Pancreas (tissue), 10 donors: ENCODE measurements around the gene EHF. TPM values are rescaled to one million over a fixed set of nuclear protein-coding genes. Genes with fewer than 3 reads are reported as not detected.

ENCODE experiments used
- ATAC-seq, 4 donors: fragments of 200-7000 bp; cut with Tn5 transposase; one replicate each; pipeline versions ENCODE4 v1.8.0 to v1.9.1; 2020; ENCODE audit warnings: mild to moderate bottlenecking in 4 of 4, moderate library complexity in 4 of 4
- DNase-seq, 6 donors: peaks; one replicate each; pipeline ENCODE4 v3.0.0-alpha.2; 2020
- FAIRE-seq: peaks from 2 replicates; lab custom pipeline; 2012; peaks lifted over from hg19 to GRCh38; lab: Jason Lieb, UNC
- H3K27ac ChIP-seq, 4 donors: fragments of 200-600 bp; sonication (generic); 1 replicate in 3 of 4; 2 replicates in 1 of 4; pipeline versions ENCODE4 v1.5.0 to v1.8.0; 2020
- H3K27me3 ChIP-seq, 4 donors: fragments of 200-600 bp; one replicate each; pipeline ENCODE4 v1.8.0; 2021
- H3K36me3 ChIP-seq, 3 donors: fragments of 200-600 bp; sonication (generic) in 1 of 3; one replicate each; pipeline versions ENCODE4 v1.5.0 to v1.8.0; 2020 to 2021
- H3K4me1 ChIP-seq, 3 donors: fragments of 200-600 bp; one replicate each; pipeline ENCODE4 v1.8.0; 2021
- H3K4me3 ChIP-seq, 4 donors: fragments of 200-600 bp; sonication (generic) in 2 of 4; one replicate each; pipeline versions ENCODE4 v1.5.0 to v1.8.0; 2020 to 2021
- H3K9me3 ChIP-seq, 4 donors: fragments of 200-600 bp; one replicate each; pipeline ENCODE4 v1.8.0; 2021
- CTCF ChIP-seq, 4 donors: fragments of 200-600 bp; sonication (generic) in 3 of 4; IDR thresholded peaks; one replicate each; pipeline versions ENCODE4 v1.5.0 to v1.8.0; 2021; ENCODE audit warnings: antibody characterized with exemption in 4 of 4
- WGBS, 2 donors: extraction: QIAGEN DNeasy Blood & Tissue Kit; methylation state at CpG; one replicate each; pipeline ENCODE4 v1.1.7; 2013; 5-methylcytosine and 5-hydroxymethylcytosine counted together
- intact Hi-C, 3 donors: fragments of 100-400 bp; cut with DNase I; formaldehyde crosslinking; loops; one replicate each; pipeline versions ENCODE4 v1.11.1 to v1.14.2; 2022
- polyA plus RNA-seq, 2 donors: library from polyadenylated mRNA; stranded (reverse); fragments of 200-250 nt; gene quantifications; one replicate each; pipeline ENCODE4 v1.2.3, GENCODE V29; 2013
- total RNA-seq, 6 donors: library from RNA; stranded (reverse); fragmentation: NEBNext Ultra II Directional in 4 of 6; extraction: Animal tissue kit (Norgen Biotek cat#: 25700) in 4 of 6; gene quantifications; one replicate each; pipeline versions ENCODE4 v1.2.1 to v1.2.4, GENCODE V29; 2021 to 2023
- donor health status: healthy with polysubstance abuse.
- donor health status: DM: no; HTN: no; CAD: no; lungs with moderate emphysema.
- donor health status: DM: no; HTN: no; CAD: no.
- donor health status: control.
- donor health status: control.
- donor health status: Bipolar disorder and iron deficiency.
- donor health status: DM: yes; HTN: yes; CAD: no.
- donor health status: DM: no; HTN: no; CAD: no.
- donor health status: DM: no; HTN: no; CAD: no.
- donor health status: DM: yes; HTN: yes; CAD: no.

EHF gene
- total and polyA plus RNA-seq, 8 donors, result 7.7 to 58.2 (median 32.4) TPM

GRCh38 chr11:34638897-34639296 lies 18.0 kb downstream of the EHF start:
- WGBS, 2 donors, result 42 to 44% methylated on average over 3 of the region's 3 CpGs
- intact Hi-C loops, result no loop called here
- ATAC-seq (no peak), DNase-seq (no peak), FAIRE-seq (no peak)
- no peak for TF ChIP-seq CTCF (IDR thresholded peaks at IDR 0.05)
- Histone ChIP-seq H3K4me1 (peaks cover 85 to 91% (median 86%) of the 10 kb centered on the region in 3 donors), H3K36me3 (peaks cover 0 to 3% (median 0%) of the 10 kb centered on the region in 3 donors), H3K27me3 (no peaks in the 10 kb centered on the region), H3K9me3 (no peaks in the 10 kb centered on the region), H3K4me3 (no peak overlapping the region), H3K27ac (peak overlapping the region; percentile 67 to 92 (median 69))

GRCh38 chr11:34639545-34639944 lies 18.7 kb downstream of the EHF start:
- no peak for TF ChIP-seq CTCF (IDR thresholded peaks at IDR 0.05)
- Histone ChIP-seq H3K9me3 (no peaks in the 10 kb centered on the region), H3K27ac (peak overlapping the region; percentile 67 to 92 (median 69)), H3K27me3 (no peaks in the 10 kb centered on the region), H3K4me1 (peaks cover 83 to 85% (median 84%) of the 10 kb centered on the region in 3 donors), H3K4me3 (no peak overlapping the region), H3K36me3 (peaks cover 0 to 4% (median 0%) of the 10 kb centered on the region in 3 donors)
- intact Hi-C loops, result no loop called here
- DNase-seq, result no peak
- 33 to 34% methylated on average over 4 of the region's 4 CpGs for WGBS, 2 donors
- FAIRE-seq, result no peak
- ATAC-seq, result peak in 3 of 4 donors; percentile 1 to 6 (median 2)

DNA sequence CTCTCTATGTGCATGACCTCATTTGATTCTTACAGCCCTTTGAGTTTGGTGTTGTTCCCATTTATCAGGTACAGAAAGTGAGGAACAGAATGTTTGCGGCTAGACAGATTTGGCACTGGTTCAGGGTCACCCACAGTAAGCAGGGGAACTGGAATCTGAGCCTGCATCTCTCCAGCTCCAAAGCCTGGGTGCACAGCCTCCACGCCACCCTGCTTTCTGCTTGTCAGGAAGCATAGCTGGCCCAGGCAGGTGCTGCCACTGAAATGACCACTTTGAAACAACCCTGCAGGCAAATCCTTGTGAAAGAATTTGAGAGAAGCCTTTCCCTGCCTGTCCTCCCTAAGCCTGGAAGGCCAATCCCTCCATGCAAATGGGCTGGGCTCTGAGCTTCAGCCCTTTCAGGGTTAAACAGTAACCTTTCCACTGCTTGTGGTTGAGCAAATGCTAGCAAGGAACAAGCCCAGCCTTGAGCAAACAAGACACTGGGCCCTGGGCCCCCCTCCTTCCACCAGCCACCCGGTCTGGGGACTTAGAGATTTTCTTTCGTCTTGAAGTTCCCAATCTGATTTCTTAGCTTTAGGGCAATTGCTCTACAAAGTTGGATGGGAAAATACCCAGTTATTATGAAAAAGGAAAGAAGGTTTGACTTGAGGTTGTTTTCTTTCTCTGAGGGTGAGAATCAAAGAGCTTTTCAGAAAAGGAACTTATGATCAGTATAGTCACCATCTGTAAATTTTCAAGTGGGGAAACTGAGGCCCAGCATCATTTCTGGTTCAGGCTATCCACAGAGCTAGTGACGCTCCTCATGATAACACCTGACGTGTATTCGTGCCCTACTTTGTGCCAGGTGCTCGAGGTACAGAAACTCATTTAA lies 19.4 kb downstream of the EHF start:
- TF ChIP-seq CTCF (IDR thresholded peaks at IDR 0.05), result no peak
- Histone ChIP-seq H3K4me3 (no peak overlapping the region), H3K4me1 (peaks cover 76 to 77% (median 77%) of the 10 kb centered on the region in 3 donors), H3K27me3 (no peaks in the 10 kb centered on the region), H3K36me3 (peaks cover 0 to 7% (median 0%) of the 10 kb centered on the region in 3 donors), H3K9me3 (no peaks in the 10 kb centered on the region), H3K27ac (peak overlapping the region; percentile 30 to 92 (median 68))
- DNase-seq (peak; percentile 74 to 88 (median 84)), FAIRE-seq (no peak), ATAC-seq (peak; percentile 87 to 91 (median 90))
- WGBS, 2 donors, result 8 to 11% methylated on average over 8 of the region's 8 CpGs
- intact Hi-C loops, result no loop called here

DNA sequence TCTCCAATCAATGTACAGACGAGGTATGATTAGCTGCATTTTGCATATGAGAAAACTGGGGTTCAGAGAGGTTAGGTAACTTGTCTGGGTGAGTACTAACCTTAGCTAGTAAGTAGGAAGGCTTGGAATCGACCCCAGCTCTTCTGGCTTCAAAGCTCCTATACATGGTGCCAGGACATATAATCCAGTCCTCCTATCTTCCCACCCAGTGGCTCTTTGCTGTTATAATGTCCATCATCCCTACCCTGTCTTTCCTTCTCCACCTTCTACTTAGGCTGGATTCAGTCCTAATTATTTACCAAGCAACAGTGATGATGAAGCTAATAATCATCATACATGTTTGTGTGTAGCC lies 20.0 kb downstream of the EHF start:
- intact Hi-C loops, result no loop called here

More for the DNA sequence above, 20.0 kb downstream of the EHF start:
- no peak for TF ChIP-seq CTCF (IDR thresholded peaks at IDR 0.05)
- FAIRE-seq (no peak), ATAC-seq (no peak), DNase-seq (no peak)
- Histone ChIP-seq H3K4me3 (no peak overlapping the region), H3K27ac (peak overlapping the region; percentile 30 to 92 (median 68)), H3K9me3 (no peaks in the 10 kb centered on the region), H3K4me1 (peaks cover 71 to 72% (median 71%) of the 10 kb centered on the region in 3 donors), H3K27me3 (no peaks in the 10 kb centered on the region), H3K36me3 (peaks cover 0 to 7% (median 0%) of the 10 kb centered on the region in 3 donors)
- 11 to 13% methylated on average over 2 of the region's 2 CpGs for WGBS, 2 donors
